Keratinocyte (primary cell): Measurements from ENCODE around the gene TUT7.

Experiments
- EZH2 ChIP-seq: IDR thresholded peaks from one replicate; pipeline ENCODE4 v1.6.1; 2012; ENCODE audit warnings: inconsistent platforms, mild to moderate bottlenecking, low read length, moderate library complexity
- TF ChIP-seq, protein P1 (sequence below), 3 experiments: IDR thresholded peaks in 1 of 3; conservative IDR thresholded peaks in 1 of 3; optimal IDR thresholded peaks in 1 of 3; 2 replicates in 2 of 3; 3 replicates in 1 of 3; pipeline versions ENCODE3 to v1.5.1; 2011; ENCODE audit warnings: low read length in 3 of 3, mild to moderate bottlenecking in 3 of 3, moderate library complexity in 2 of 3, control low read depth in 1 of 3, inconsistent platforms in 1 of 3; ENCODE audit not compliant: insufficient read depth in 2 of 3; ENCODE audit errors: extremely low read depth in 1 of 3

DNA sequence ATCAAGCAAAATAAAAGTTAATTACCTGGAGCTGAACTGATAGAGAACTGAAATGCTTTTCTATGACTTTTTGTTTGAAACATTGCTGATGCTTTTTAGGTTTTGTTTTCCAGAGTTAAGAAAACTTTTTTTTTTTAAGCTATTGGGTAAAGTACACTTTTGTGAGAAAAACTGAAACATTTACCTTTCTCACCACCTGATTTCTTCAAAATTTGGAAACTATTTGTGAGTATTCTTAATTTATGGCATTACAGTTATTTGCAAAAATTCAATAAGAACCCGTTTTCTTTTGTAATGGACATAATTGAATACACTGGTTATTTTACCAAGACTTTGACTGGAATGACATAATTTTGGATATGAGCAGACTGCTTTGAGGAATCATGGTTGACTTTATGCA, 101.3 kb downstream of the TUT7 start:
- TF ChIP-seq, protein P1, sequence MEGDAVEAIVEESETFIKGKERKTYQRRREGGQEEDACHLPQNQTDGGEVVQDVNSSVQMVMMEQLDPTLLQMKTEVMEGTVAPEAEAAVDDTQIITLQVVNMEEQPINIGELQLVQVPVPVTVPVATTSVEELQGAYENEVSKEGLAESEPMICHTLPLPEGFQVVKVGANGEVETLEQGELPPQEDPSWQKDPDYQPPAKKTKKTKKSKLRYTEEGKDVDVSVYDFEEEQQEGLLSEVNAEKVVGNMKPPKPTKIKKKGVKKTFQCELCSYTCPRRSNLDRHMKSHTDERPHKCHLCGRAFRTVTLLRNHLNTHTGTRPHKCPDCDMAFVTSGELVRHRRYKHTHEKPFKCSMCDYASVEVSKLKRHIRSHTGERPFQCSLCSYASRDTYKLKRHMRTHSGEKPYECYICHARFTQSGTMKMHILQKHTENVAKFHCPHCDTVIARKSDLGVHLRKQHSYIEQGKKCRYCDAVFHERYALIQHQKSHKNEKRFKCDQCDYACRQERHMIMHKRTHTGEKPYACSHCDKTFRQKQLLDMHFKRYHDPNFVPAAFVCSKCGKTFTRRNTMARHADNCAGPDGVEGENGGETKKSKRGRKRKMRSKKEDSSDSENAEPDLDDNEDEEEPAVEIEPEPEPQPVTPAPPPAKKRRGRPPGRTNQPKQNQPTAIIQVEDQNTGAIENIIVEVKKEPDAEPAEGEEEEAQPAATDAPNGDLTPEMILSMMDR (optimal IDR thresholded peaks at IDR 0.05 in 1 of 3, IDR thresholded peaks at IDR 0.05 in 1 of 3, conservative IDR thresholded peaks at IDR 0.05 in 1 of 3; ENCODE audit: extremely low read depth in 1 of 3, insufficient read depth in 2 of 3, low read length in 3 of 3) = no peak
- no peak for TF ChIP-seq EZH2
